ENCODE measurements around the gene EWSR1.

GRCh38 chr22:29233277-29233877 is 34.7 kb upstream of the EWSR1 start:
- TF ChIP-seq EZH2phosphoT487 (IDR thresholded peaks at IDR 0.05; ENCODE audit: borderline replicate concordance, low read length), result no peak
- TF ChIP-seq CTCF (IDR thresholded peaks at IDR 0.05; ENCODE audit: low read depth, low read length, poor library complexity, severe bottlenecking), result no peak
